Kidney (tissue), 14 donors: Measurements from ENCODE around the gene HECTD1. TPM values are rescaled to one million over a fixed set of nuclear protein-coding genes. Genes with fewer than 3 reads are reported as not detected.

Experiments used
- DNase-seq, 5 donors: peaks; one replicate each; pipeline ENCODE4 v3.0.0-alpha.2; 2013 to 2020
- FAIRE-seq: peaks from 2 replicates; lab custom pipeline; 2012; peaks lifted over from hg19 to GRCh38; lab: Jason Lieb, UNC
- H3K27ac ChIP-seq, 2 donors: one replicate each; pipeline ENCODE4 v1.7.0; 2013; ENCODE audit warnings: low read depth in 2 of 2, low read length in 2 of 2, inconsistent platforms in 1 of 2
- H3K27me3 ChIP-seq: one replicate; pipeline ENCODE4 v1.7.1; 2013; ENCODE audit warnings: low read length, inconsistent platforms; ENCODE audit not compliant: control insufficient read depth, insufficient read depth
- H3K36me3 ChIP-seq, 3 donors: one replicate each; pipeline versions ENCODE4 v1.7.0 to v1.7.1; 2013; ENCODE audit warnings: low read length in 3 of 3, control low read depth in 1 of 3, inconsistent platforms in 1 of 3; ENCODE audit not compliant: insufficient read depth in 3 of 3, control insufficient read depth in 2 of 3
- H3K4me1 ChIP-seq, 3 donors: one replicate each; pipeline versions ENCODE4 v1.7.0 to v1.7.1; 2013; ENCODE audit warnings: low read length in 3 of 3, inconsistent platforms in 1 of 3, low read depth in 1 of 3; ENCODE audit not compliant: control insufficient read depth in 2 of 3, insufficient read depth in 2 of 3
- H3K4me3 ChIP-seq, 3 donors: one replicate each; pipeline versions ENCODE4 v1.7.0 to v1.8.1; 2013; ENCODE audit warnings: low read length in 3 of 3, control low read depth in 1 of 3, inconsistent platforms in 1 of 3
- H3K9ac ChIP-seq, 3 donors: one replicate each; pipeline versions ENCODE4 v1.7.0 to v1.7.1; 2013; ENCODE audit warnings: low read length in 3 of 3, control low read depth in 1 of 3, inconsistent platforms in 1 of 3
- H3K9me3 ChIP-seq, 3 donors: one replicate each; pipeline versions ENCODE4 v1.7.0 to v1.7.1; 2013; ENCODE audit warnings: low read length in 3 of 3, control low read depth in 1 of 3, inconsistent platforms in 1 of 3; ENCODE audit not compliant: control insufficient read depth in 2 of 3, insufficient read depth in 1 of 3
- intact Hi-C: fragments of 100-400 bp; cut with DNase I; formaldehyde crosslinking; loops from one replicate; pipeline ENCODE4 v1.11.1; 2022
- polyA plus RNA-seq: library from polyadenylated mRNA; stranded (reverse); fragments of 350-450 nt; fragmentation: Illumina TruSeq; extraction: RNeasy Lipid Tissue Mini Kit (QIAGEN cat#74804); gene quantifications from one replicate; pipeline ENCODE4 v1.2.3, GENCODE V29; 2014; ENCODE audit warnings: low read depth, low replicate concordance; ENCODE audit not compliant: insufficient read depth
- total RNA-seq: library from RNA; stranded (reverse); fragmentation: NEBNext Ultra II Directional; extraction: Animal tissue kit (Norgen Biotek cat#: 25700); gene quantifications from one replicate; pipeline ENCODE4 v1.2.1, GENCODE V29; 2021
- TF ChIP-seq, protein P1 (sequence below): IDR thresholded peaks from 3 replicates; pipeline ENCODE4 v1.5.1; 2012; ENCODE audit warnings: mild to moderate bottlenecking, moderate library complexity, borderline replicate concordance; ENCODE audit not compliant: insufficient read depth; ENCODE audit errors: extremely low read depth
- donor health status: control.
- donor health status: control.
- donor health status: control.
- donor health status: control.
- donor health status: control.
- donor health status: DM: yes; HTN: yes; CAD: no.
- donor health status: Normal renal cell carcinoma (clear cell type).

Gene HECTD1
- total and polyA plus RNA-seq, 2 donors from 2014 or later, result 35.5 to 164 TPM

DNA sequence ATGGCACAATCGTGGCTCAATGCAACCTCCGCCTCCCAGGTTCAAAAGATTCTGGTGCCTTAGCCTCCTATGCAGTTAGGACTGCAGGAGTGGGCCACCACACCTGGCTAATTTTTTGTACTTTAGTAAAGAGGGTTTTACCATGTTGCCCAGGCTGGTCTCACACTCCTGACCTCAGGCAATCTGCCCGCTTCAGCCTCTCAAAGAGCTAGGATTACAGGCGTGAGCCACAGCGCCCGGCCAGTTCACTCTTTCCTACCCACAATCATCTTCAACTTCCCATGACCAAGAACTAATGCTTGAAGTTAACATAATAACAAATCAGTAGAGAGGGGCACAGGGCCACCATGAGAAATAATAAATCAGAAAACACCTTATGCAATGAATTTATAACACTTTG lies 82.4 kb downstream of the HECTD1 start:
- no peak for FAIRE-seq

DNA sequence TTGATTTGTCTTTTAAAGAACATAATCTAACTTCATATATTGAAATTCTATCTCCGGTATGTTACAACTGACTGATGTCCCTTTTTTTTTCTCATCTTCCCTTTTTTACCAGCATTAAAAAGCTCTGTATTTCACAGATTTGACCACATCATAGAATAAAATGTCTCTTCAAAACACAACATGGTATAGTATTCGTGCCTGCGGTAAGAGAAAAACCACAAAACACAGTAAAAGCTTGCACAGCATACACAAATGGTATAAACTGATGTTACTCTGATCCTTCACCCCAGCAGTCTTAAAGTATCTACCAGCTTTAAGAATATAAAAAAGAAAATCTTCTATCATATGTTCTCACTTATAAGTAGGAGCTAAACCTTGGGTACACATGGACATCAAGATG lies 83.4 kb downstream of the HECTD1 start:
- no peaks in the 10 kb centered on the region for H3K9me3 ChIP-seq
- H3K9ac ChIP-seq, result no peak overlapping the region
- DNase-seq (no peak), FAIRE-seq (no peak)
- intact Hi-C loops, result no loop called here
- H3K36me3 ChIP-seq, result peaks cover 19 to 54% (median 40%) of the 10 kb centered on the region in 3 donors
- TF ChIP-seq, protein P1, sequence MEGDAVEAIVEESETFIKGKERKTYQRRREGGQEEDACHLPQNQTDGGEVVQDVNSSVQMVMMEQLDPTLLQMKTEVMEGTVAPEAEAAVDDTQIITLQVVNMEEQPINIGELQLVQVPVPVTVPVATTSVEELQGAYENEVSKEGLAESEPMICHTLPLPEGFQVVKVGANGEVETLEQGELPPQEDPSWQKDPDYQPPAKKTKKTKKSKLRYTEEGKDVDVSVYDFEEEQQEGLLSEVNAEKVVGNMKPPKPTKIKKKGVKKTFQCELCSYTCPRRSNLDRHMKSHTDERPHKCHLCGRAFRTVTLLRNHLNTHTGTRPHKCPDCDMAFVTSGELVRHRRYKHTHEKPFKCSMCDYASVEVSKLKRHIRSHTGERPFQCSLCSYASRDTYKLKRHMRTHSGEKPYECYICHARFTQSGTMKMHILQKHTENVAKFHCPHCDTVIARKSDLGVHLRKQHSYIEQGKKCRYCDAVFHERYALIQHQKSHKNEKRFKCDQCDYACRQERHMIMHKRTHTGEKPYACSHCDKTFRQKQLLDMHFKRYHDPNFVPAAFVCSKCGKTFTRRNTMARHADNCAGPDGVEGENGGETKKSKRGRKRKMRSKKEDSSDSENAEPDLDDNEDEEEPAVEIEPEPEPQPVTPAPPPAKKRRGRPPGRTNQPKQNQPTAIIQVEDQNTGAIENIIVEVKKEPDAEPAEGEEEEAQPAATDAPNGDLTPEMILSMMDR, result no peak
- H3K4me1 ChIP-seq, result peaks cover 0 to 3% (median 0%) of the 10 kb centered on the region in 3 donors
- H3K27me3 ChIP-seq, result no peaks in the 10 kb centered on the region
- no peak overlapping the region for H3K4me3 ChIP-seq
- no peak overlapping the region for H3K27ac ChIP-seq

More for the DNA sequence above, 82.4 kb downstream of the HECTD1 start:
- H3K4me3 ChIP-seq, result no peak overlapping the region
- no peak overlapping the region for H3K9ac ChIP-seq
- intact Hi-C loops, result no loop called here
- no peak for DNase-seq
- H3K4me1 ChIP-seq, result peaks cover 0 to 3% (median 0%) of the 10 kb centered on the region in 3 donors
- H3K27me3 ChIP-seq, result no peaks in the 10 kb centered on the region
- H3K9me3 ChIP-seq, result no peaks in the 10 kb centered on the region
- TF ChIP-seq, protein P1, result no peak
- H3K36me3 ChIP-seq, result peaks cover 17 to 52% (median 37%) of the 10 kb centered on the region in 3 donors
- no peak overlapping the region for H3K27ac ChIP-seq

DNA sequence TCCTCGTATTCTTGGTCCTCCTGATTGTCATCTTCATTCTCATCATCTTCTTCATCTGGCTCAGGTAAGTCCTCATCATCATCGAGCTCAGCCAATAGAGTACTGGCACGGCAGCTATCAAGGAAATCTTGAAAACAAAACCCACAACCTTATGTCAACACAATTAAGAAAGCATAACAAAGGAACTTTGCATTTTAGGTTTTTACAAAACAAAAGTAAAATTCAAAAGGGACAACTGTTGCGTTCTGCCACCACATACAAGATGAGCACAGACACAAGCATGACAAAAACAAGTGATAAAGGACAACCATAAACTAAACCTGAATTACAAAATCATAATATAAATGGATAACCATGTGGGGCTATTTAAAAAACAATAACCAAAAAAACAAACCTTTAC lies 84.7 kb downstream of the HECTD1 start:
- Histone ChIP-seq H3K27ac (no peak overlapping the region), H3K4me3 (no peak overlapping the region), H3K9ac (no peak overlapping the region), H3K27me3 (no peaks in the 10 kb centered on the region), H3K4me1 (peaks cover 0 to 3% (median 0%) of the 10 kb centered on the region in 3 donors), H3K36me3 (peaks cover 21 to 54% (median 39%) of the 10 kb centered on the region in 3 donors), H3K9me3 (no peaks in the 10 kb centered on the region)
- no peak for FAIRE-seq
- DNase-seq, result no peak
- intact Hi-C loops, result no loop called here
- TF ChIP-seq, protein P1, result no peak
